ELR (cell line): ENCODE results near the gene HDAC4.
A peak's percentile ranks its signal among the peaks of the same experiment; 100 is the strongest.

ENCODE experiments used
- DNase-seq: peaks from one replicate; pipeline ENCODE4 v3.0.0-alpha.2; 2015; ENCODE audit warnings: low read depth

The HDAC4 gene

GRCh38 chr2:239120664-239121063 is 280.2 kb downstream of the HDAC4 start:
- DNase-seq, result no peak

- DNase-seq, result no peak
Observed at GRCh38 chr2:239119346-239120126, 281.3 kb downstream of the HDAC4 start.

DNA sequence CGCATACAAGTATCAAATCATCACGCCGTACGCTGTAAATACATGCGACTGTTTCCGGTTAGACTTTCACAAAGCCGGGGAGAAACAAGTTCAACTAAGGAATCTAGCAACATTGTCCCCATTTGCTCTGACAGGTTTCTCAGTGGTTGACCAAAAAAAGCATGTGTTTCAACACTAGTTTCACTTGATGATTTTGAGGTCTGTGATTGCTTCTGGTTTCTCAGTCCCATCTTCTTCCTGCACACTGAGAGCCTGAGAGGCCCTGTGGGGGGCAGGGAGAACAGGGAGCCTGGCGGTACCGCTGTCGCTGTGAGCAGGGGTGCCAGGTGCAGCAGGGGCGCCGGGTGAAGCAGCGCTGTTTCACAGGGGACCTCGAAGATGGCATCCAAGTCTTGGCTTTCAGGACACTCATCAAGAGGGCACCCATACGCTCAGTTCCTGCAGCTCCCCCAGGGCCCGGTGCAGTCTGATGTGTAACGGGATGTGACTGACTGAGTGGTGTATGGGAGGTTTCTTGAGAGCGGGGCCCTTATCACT is 282.1 kb downstream of the HDAC4 start:
- DNase-seq, result no peak

GRCh38 chr2:239118264-239118663 is 282.6 kb downstream of the HDAC4 start:
- DNase-seq, result no peak

- no peak for DNase-seq
Observed at GRCh38 chr2:239117831-239118230, 283.0 kb downstream of the HDAC4 start.

DNA sequence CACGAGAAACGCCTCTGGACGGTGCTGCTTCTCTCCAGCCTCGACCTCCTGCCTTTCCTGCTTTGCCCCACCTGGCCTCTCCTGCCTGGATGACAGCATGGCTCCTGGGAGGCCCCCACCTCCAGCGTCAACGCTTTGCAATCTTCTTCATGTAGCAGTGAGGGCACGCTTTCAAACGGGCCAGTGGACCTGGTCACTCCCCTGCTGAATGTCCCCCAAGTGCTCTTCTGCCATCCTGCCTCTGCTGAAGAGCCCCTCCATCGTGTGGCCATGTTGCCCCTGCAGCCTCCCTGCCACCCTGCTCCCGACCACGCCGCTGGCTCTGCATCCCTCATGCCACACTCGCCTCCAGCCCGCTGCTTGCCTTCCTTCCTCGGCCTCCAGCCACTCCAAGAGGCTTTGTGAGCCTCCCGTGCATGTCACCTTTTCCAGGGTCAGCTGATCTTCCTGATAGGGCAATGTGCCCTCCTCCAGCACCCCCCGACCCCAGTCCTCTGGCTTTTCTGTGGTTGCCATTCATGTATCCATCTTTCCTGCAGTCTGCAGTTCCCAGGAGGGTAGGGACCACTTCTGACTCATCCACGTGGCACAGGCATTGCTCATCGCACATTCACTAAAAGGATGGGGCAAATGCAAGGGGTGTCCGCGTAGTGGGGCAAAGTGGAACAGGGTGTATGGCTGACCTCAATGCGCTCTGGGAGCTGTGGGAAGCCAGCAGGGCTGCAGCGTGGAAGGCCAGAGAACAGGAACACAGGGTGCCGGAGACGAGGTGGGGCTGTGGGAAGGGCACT is 284.2 kb downstream of the HDAC4 start:
- DNase-seq, result peak; percentile 52

GRCh38 chr2:239115616-239116015 is 285.2 kb downstream of the HDAC4 start:
- DNase-seq, result no peak

GRCh38 chr2:239114616-239115265 is 286.1 kb downstream of the HDAC4 start:
- DNase-seq, result no peak

DNA sequence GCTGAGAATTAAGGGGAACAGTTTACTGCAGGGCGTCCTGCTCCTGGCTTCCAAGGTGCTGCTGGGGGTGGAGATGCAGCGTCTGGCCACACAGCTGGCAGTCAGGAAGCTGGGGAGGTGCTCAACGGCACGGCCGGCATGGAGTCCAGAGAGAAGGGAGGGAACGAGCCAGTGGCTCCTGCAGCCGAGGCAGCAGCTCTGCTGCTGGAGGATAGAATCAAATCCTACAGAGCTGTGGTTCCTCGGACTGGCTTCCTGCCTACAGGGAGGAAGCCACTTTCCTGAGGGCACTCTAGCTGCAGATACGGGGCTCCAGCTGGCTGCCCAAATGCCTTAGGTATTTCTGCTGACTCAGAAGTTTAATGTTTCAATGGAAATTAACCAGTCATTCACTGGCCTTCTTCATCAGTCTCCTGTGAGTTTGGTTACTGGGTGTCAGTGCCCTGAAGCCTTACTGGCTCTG is 286.7 kb downstream of the HDAC4 start:
- no peak for DNase-seq

GRCh38 chr2:239113615-239114014 is 287.2 kb downstream of the HDAC4 start:
- no peak for DNase-seq

DNA sequence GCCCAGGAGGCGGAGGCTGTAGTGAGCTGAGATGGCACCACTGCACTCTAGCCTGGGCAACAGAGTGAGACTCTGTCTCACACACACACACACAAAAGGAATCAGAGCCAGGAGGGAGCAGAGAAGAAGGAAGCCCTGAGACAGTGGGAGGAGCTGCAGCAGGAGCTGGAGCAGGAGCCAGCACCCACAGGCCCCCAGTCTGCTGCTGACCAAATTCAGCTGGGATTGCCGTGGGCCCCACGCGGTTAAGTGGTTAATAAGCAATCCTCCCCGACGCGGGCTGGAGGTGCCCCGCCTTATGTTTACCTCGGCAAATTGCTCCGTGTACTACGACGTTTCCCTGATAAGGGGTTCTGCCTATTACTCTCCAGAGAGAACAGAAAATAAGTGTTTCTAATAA is 287.6 kb downstream of the HDAC4 start:
- no peak for DNase-seq

DNA sequence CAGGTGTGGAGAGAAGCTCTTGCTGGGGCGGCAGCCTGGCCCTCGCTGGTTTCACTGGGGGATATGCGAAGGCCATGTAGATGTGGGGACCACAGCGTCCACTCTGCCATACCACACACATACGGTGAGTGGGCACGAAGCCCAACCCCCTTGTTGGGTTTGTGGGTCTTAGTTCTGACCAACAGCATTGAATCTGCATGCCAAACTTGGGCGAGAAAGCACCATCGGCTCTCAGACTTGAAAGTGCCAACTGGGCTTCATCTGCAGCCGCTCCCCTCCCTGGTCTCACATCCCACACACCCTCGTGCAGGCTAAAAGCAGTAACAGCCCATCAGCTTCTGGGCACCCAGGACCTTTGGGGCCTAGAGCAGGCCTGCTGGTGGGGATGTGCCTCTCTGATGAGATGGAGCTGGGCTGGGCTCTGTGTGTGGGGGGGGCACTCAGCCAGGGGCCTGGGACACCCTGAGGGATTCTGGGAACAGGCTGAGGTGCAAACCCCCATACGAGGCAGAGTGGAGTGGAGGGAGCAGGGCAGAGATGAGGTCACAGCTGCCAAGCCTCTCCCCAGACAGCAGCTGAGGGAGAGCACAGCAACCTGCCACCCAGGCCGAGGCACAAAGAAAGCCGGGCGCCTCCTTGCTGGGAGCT is 288.6 kb downstream of the HDAC4 start:
- no peak for DNase-seq

DNA sequence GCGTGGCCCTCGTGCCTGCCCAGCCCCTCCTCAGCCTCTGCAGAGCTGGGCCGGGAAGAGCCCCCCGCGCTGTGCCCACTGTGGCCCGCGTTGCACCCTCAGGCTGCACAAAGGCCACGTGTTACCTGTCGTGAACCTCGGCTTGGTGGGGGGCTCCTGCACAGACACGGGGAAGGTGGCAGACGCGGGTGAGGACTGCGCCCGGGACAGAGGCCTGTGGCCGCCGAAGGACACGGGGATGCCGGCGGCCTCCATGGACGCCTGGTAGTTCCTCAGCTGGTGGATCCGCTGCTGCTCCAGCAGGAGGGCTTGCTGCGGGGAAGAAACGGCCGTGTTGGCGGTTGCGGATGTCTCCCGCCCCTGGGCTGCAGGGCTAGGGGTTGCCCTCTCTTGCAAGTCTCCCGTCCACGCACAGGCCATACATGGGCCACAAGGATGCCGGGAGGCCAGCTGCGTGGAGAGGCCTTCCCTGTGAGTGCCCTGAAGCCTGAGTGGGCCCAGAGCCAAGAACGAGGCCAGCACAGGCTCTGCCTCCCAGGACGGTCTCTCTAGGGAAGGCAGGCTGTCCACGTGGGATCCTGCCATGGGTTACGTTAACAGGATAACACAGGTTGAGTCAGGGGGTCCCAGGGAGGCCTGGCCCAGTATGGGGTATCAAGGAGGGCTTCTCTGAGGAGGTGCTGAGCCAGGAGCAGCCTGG is 289.3 kb downstream of the HDAC4 start:
- DNase-seq, result no peak

DNA sequence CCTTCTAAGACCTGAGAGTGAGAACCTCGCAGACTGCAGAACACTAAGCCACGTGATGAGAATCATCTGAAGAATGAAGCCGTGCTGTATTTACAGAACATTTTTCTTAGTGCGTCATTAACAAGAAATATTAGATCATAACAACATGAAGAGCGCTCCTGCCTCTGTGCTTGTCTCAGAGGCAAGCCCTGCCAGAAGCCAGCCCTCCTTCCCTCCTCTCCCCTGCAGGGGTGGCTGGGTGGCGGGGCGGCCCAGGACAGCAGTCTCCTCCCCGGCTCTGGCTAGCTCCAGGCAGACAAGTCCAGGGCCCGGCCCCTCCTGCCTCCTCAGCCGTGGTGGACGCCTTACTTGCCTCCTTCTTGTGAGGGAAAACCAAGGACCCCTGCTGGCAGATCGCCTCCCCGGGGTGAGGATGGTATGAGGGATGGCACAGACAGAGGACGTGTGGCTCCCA is 290.2 kb downstream of the HDAC4 start:
- no peak for DNase-seq

DNA sequence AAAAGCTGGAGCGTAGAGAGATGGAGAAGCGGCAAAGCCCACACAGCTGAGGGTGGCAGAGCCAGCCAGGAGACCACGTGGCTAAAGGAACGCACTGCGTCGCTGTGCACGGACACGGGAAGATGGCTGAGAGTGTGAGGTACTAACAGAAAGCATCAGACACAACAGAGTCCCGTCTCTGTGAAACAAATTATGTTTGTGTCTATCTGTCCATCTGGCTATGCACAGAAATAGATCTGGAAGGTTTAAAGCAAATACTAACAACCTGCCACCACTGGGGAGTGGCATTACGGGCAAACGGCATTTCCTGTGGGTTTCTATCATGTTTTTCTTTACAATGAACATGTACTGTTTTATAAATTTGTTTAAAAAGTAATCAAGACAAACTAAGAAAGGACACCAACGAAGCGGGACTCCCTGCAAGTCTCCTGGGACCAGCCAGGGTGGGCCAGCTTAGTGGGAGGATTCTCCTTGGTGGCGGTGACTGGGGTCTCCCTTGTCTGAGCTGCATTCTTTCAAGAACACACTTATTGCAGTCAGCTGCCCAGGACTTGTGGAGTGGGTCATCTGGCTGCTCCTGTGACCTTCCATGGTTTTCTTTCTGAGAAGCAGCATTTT is 290.8 kb downstream of the HDAC4 start:
- no peak for DNase-seq

- DNase-seq, result peak; percentile 13
Observed at GRCh38 chr2:239109041-239109927, 291.5 kb downstream of the HDAC4 start.

DNA sequence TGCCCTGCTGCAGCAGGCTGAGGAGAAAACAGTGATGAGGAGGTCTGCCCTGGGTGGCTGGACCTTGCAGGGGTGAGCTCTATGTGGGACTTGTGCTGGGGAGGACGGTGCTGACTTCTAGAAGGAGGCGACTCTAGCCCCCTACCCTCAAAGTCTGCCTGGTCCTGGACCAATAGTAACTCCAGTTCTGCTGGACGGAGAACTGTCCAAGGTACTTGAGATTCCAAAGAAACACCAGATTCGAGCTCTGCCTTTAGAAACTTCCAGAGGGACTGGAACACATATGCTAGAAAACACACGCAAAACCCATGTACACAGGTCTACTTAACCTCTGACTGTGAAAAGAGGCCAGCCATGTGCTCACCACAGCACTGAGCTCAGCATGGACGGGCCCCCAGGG is 292.4 kb downstream of the HDAC4 start:
- DNase-seq, result no peak

GRCh38 chr2:239107936-239108335 is 292.9 kb downstream of the HDAC4 start:
- no peak for DNase-seq

GRCh38 chr2:239106966-239107365 is 293.9 kb downstream of the HDAC4 start:
- DNase-seq, result no peak
